Measurements from ENCODE around the gene DMXL2.
"Not testable (repeated sequence)": the region's sequence is repeated elsewhere in the genome, so short reads cannot be mapped to it uniquely, and the experiment has no call there.

The DMXL2 gene

GRCh38 chr15:51613951-51614350, 8.6 kb downstream of the DMXL2 start:
- Mint-ChIP-seq H3K27me3 (no peaks in the 10 kb centered on the region), H3K9me3 (peaks cover 10% of the 10 kb centered on the region), H3K4me3 (no peak overlapping the region), H3K4me1 (no peaks in the 10 kb centered on the region), H3K36me3 (ENCODE audit: low read depth) (peaks cover 2% of the 10 kb centered on the region), H3K27ac (no peak overlapping the region)
- no peak for ATAC-seq
- no peak for DNase-seq

- H3K27ac Mint-ChIP-seq; H3K9me3 Mint-ChIP-seq; H3K4me1 Mint-ChIP-seq; ATAC-seq; H3K4me3 Mint-ChIP-seq; DNase-seq; H3K36me3 Mint-ChIP-seq (ENCODE audit: low read depth); H3K27me3 Mint-ChIP-seq: not testable (repeated sequence)
Measured at GRCh38 chr15:51612669-51613068, 9.9 kb downstream of the DMXL2 start.

- H3K4me3 Mint-ChIP-seq; ATAC-seq; H3K27me3 Mint-ChIP-seq; H3K36me3 Mint-ChIP-seq (ENCODE audit: low read depth); DNase-seq; H3K9me3 Mint-ChIP-seq; H3K4me1 Mint-ChIP-seq; H3K27ac Mint-ChIP-seq: not testable (repeated sequence)
Measured at GRCh38 chr15:51603462-51603948, 19.1 kb downstream of the DMXL2 start.

GRCh38 chr15:51603002-51603401, 19.6 kb downstream of the DMXL2 start:
- Mint-ChIP-seq H3K4me1 (peaks cover 5% of the 10 kb centered on the region), H3K27me3 (no peaks in the 10 kb centered on the region), H3K27ac (no peak overlapping the region), H3K36me3 (ENCODE audit: low read depth) (no peaks in the 10 kb centered on the region), H3K9me3 (no peaks in the 10 kb centered on the region), H3K4me3 (no peak overlapping the region)
- DNase-seq = no peak
- ATAC-seq = no peak

- H3K4me1 Mint-ChIP-seq = peaks cover 5% of the 10 kb centered on the region
- no peak overlapping the region for H3K4me3 Mint-ChIP-seq
- DNase-seq (no peak), ATAC-seq (no peak)
- H3K27me3 Mint-ChIP-seq = no peaks in the 10 kb centered on the region
- no peaks in the 10 kb centered on the region for H3K9me3 Mint-ChIP-seq
- no peaks in the 10 kb centered on the region for H3K36me3 Mint-ChIP-seq (ENCODE audit: low read depth)
- H3K27ac Mint-ChIP-seq = no peak overlapping the region
Measured at GRCh38 chr15:51602484-51602883, 20.1 kb downstream of the DMXL2 start.

- ATAC-seq = no peak
- H3K27me3 Mint-ChIP-seq = no peaks in the 10 kb centered on the region
- no peak overlapping the region for H3K27ac Mint-ChIP-seq
- H3K4me1 Mint-ChIP-seq = peaks cover 5% of the 10 kb centered on the region
- peaks cover 5% of the 10 kb centered on the region for H3K9me3 Mint-ChIP-seq
- no peak for DNase-seq
- H3K4me3 Mint-ChIP-seq = no peak overlapping the region
- H3K36me3 Mint-ChIP-seq (ENCODE audit: low read depth) = no peaks in the 10 kb centered on the region
Measured at GRCh38 chr15:51601801-51602200, 20.8 kb downstream of the DMXL2 start.

GRCh38 chr15:51600114-51600513, 22.5 kb downstream of the DMXL2 start:
- H3K9me3 Mint-ChIP-seq = peaks cover 5% of the 10 kb centered on the region
- H3K4me3 Mint-ChIP-seq = no peak overlapping the region
- peaks cover 5% of the 10 kb centered on the region for H3K4me1 Mint-ChIP-seq
- DNase-seq (no peak), ATAC-seq (peak; percentile 71)
- H3K27me3 Mint-ChIP-seq = no peaks in the 10 kb centered on the region
- no peak overlapping the region for H3K27ac Mint-ChIP-seq
- H3K36me3 Mint-ChIP-seq (ENCODE audit: low read depth) = no peaks in the 10 kb centered on the region

GRCh38 chr15:51589881-51590568, 32.5 kb downstream of the DMXL2 start:
- no peak overlapping the region for H3K4me3 Mint-ChIP-seq
- H3K27me3 Mint-ChIP-seq = no peaks in the 10 kb centered on the region
- no peaks in the 10 kb centered on the region for H3K4me1 Mint-ChIP-seq
- DNase-seq = no peak
- H3K27ac Mint-ChIP-seq = no peak overlapping the region
- peaks cover 7% of the 10 kb centered on the region for H3K36me3 Mint-ChIP-seq (ENCODE audit: low read depth)
- ATAC-seq = no peak
- peaks cover 23% of the 10 kb centered on the region for H3K9me3 Mint-ChIP-seq

- Mint-ChIP-seq H3K36me3 (ENCODE audit: low read depth) (peaks cover 5% of the 10 kb centered on the region), H3K27ac (no peak overlapping the region), H3K4me3 (no peak overlapping the region), H3K4me1 (no peaks in the 10 kb centered on the region), H3K9me3 (peaks cover 23% of the 10 kb centered on the region), H3K27me3 (no peaks in the 10 kb centered on the region)
- ATAC-seq (no peak), DNase-seq (no peak)
Measured at GRCh38 chr15:51588966-51589365, 33.6 kb downstream of the DMXL2 start.

- no peaks in the 10 kb centered on the region for H3K4me1 Mint-ChIP-seq
- no peak overlapping the region for H3K27ac Mint-ChIP-seq
- H3K9me3 Mint-ChIP-seq = peaks cover 23% of the 10 kb centered on the region
- DNase-seq (no peak), ATAC-seq (no peak)
- peaks cover 4% of the 10 kb centered on the region for H3K36me3 Mint-ChIP-seq (ENCODE audit: low read depth)
- no peaks in the 10 kb centered on the region for H3K27me3 Mint-ChIP-seq
- no peak overlapping the region for H3K4me3 Mint-ChIP-seq
Measured at GRCh38 chr15:51585986-51586385, 36.6 kb downstream of the DMXL2 start.

GRCh38 chr15:51580982-51581381, 41.6 kb downstream of the DMXL2 start:
- no peak overlapping the region for H3K4me3 Mint-ChIP-seq
- peaks cover 12% of the 10 kb centered on the region for H3K9me3 Mint-ChIP-seq
- no peaks in the 10 kb centered on the region for H3K36me3 Mint-ChIP-seq (ENCODE audit: low read depth)
- H3K27me3 Mint-ChIP-seq = no peaks in the 10 kb centered on the region
- H3K27ac Mint-ChIP-seq = no peak overlapping the region
- no peaks in the 10 kb centered on the region for H3K4me1 Mint-ChIP-seq
- ATAC-seq (no peak), DNase-seq (no peak)

- H3K4me1 Mint-ChIP-seq = no peaks in the 10 kb centered on the region
- ATAC-seq (no peak), DNase-seq (no peak)
- H3K36me3 Mint-ChIP-seq (ENCODE audit: low read depth) = no peaks in the 10 kb centered on the region
- H3K27me3 Mint-ChIP-seq = no peaks in the 10 kb centered on the region
- H3K4me3 Mint-ChIP-seq = no peak overlapping the region
- no peak overlapping the region for H3K27ac Mint-ChIP-seq
- H3K9me3 Mint-ChIP-seq = peaks cover 8% of the 10 kb centered on the region
Measured at GRCh38 chr15:51580385-51580784, 42.2 kb downstream of the DMXL2 start.

- no peak overlapping the region for H3K27ac Mint-ChIP-seq
- no peak for ATAC-seq
- peaks cover 8% of the 10 kb centered on the region for H3K9me3 Mint-ChIP-seq
- no peaks in the 10 kb centered on the region for H3K4me1 Mint-ChIP-seq
- H3K4me3 Mint-ChIP-seq = no peak overlapping the region
- DNase-seq = no peak
- no peaks in the 10 kb centered on the region for H3K27me3 Mint-ChIP-seq
- no peaks in the 10 kb centered on the region for H3K36me3 Mint-ChIP-seq (ENCODE audit: low read depth)
Measured at GRCh38 chr15:51579012-51579411, 43.6 kb downstream of the DMXL2 start.

- H3K27me3 Mint-ChIP-seq = no peaks in the 10 kb centered on the region
- DNase-seq (no peak), ATAC-seq (no peak)
- H3K4me3 Mint-ChIP-seq = no peak overlapping the region
- H3K27ac Mint-ChIP-seq = no peak overlapping the region
- H3K9me3 Mint-ChIP-seq = peaks cover 8% of the 10 kb centered on the region
- H3K4me1 Mint-ChIP-seq = no peaks in the 10 kb centered on the region
- no peaks in the 10 kb centered on the region for H3K36me3 Mint-ChIP-seq (ENCODE audit: low read depth)
Measured at GRCh38 chr15:51577636-51578304, 44.8 kb downstream of the DMXL2 start.

- H3K4me1 Mint-ChIP-seq = no peaks in the 10 kb centered on the region
- no peaks in the 10 kb centered on the region for H3K27me3 Mint-ChIP-seq
- H3K27ac Mint-ChIP-seq = no peak overlapping the region
- ATAC-seq (no peak), DNase-seq (no peak)
- H3K9me3 Mint-ChIP-seq = peaks cover under 1% of the 10 kb centered on the region
- H3K36me3 Mint-ChIP-seq (ENCODE audit: low read depth) = no peaks in the 10 kb centered on the region
- no peak overlapping the region for H3K4me3 Mint-ChIP-seq
Measured at GRCh38 chr15:51576911-51577500, 45.6 kb downstream of the DMXL2 start.
